Left ventricle myocardium inferior (tissue), 1 donor: ENCODE data around the gene C10orf67. TPM values are rescaled to one million over a fixed set of nuclear protein-coding genes. Genes with fewer than 3 reads are reported as not detected.

Experiments used
- DNase-seq: peaks from one replicate; pipeline ENCODE4 v3.0.0-alpha.2; 2020
- H3K27ac ChIP-seq: fragments of 200-600 bp; replicated peaks from 2 replicates; pipeline ENCODE4 v1.8.0; 2021
- H3K27me3 ChIP-seq: fragments of 200-600 bp; 2 replicates; pipeline ENCODE4 v1.8.0; 2021; ENCODE audit warnings: low read depth
- H3K36me3 ChIP-seq: fragments of 200-600 bp; 2 replicates; pipeline ENCODE4 v1.8.0; 2021
- H3K4me1 ChIP-seq: fragments of 200-600 bp; 2 replicates; pipeline ENCODE4 v1.8.0; 2021
- H3K4me3 ChIP-seq: fragments of 200-600 bp; 2 replicates; pipeline ENCODE4 v1.8.0; 2021; ENCODE audit warnings: mild to moderate bottlenecking, moderate library complexity
- H3K9me3 ChIP-seq: fragments of 200-600 bp; replicated peaks from 2 replicates; pipeline ENCODE4 v1.8.0; 2021
- CTCF ChIP-seq: fragments of 200-600 bp; IDR thresholded peaks from 2 replicates; pipeline ENCODE4 v1.8.0; 2021; ENCODE audit warnings: antibody characterized with exemption, mild to moderate bottlenecking, borderline replicate concordance
- intact Hi-C: fragments of 100-400 bp; cut with micrococcal nuclease; formaldehyde crosslinking; loops from one replicate; pipeline ENCODE4 v1.11.0; 2022
- microRNA-seq: library from miRNA; unstranded; fragments of <30 nt; microRNA quantifications from one replicate; pipeline ENCODE4 v1.2.0, GENCODE V29; 2020
- total RNA-seq: library from RNA; stranded (reverse); fragmentation: NEBNext Ultra II Directional; extraction: Animal tissue kit (Norgen Biotek cat#: 25700); gene quantifications from one replicate; pipeline ENCODE4 v1.2.1, GENCODE V29; 2021
- donor health status: DM: no; HTN: yes; CAD: no; lungs with severe emphysema.

The C10orf67 gene
- total RNA-seq, 1 donor from 2014 or later: 0.36 TPM

DNA sequence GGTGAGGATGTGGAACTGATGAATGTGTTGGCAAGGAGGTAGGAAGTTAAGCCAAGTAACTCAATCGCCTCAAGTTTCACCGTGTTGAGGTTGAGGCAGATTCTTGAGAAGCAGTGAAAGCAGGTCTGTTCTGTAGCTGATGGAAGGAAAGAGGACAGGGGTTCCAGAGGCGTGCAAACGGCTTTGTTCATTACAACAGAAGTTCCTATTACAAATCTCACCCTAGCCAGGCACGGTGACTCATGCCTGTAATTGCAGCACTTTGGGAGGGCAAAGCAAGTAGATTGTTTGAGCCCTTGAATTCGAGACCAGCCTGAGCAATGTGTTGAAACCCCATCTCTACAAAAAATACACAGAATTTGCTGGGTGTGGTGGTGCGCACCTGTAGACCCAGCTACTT is 189.4 kb downstream of the C10orf67 start:
- H3K27ac ChIP-seq: no peak overlapping the region
- H3K4me3 ChIP-seq: no peak overlapping the region
- H3K36me3 ChIP-seq: no peaks in the 10 kb centered on the region
- no peak for DNase-seq
- peaks cover 51% of the 10 kb centered on the region for H3K27me3 ChIP-seq
- TF ChIP-seq CTCF: no peak
- intact Hi-C loops: no loop called here
- peaks cover 4% of the 10 kb centered on the region for H3K4me1 ChIP-seq
- no peaks in the 10 kb centered on the region for H3K9me3 ChIP-seq

Small RNA genes within 50 kb of the gene (microRNA-seq; reads per million reads assigned to microRNA genes)
- gene MIR1254-2: not detected

Other genes with a start within 250 kb of the C10orf67 start
- 146 TPM for gene MSRB2, start 249.2 kb downstream of the C10orf67 start, total RNA-seq
- gene PTF1A, start 152.5 kb downstream of the C10orf67 start, total RNA-seq: not detected
- 19.5 TPM for gene OTUD1, start 94.3 kb upstream of the C10orf67 start, total RNA-seq